Measurements from ENCODE around the gene RBMS1.
"Not testable (repeated sequence)": the region's sequence is repeated elsewhere in the genome, so short reads cannot be mapped to it uniquely, and the experiment has no call there.

The RBMS1 gene

GRCh38 chr2:160377204-160377995 is 116.2 kb downstream of the RBMS1 start:
- peaks cover 89% of the 10 kb centered on the region for H3K4me1 Mint-ChIP-seq (ENCODE audit: low read depth)
- no peaks in the 10 kb centered on the region for H3K27me3 Mint-ChIP-seq
- peaks cover 22% of the 10 kb centered on the region for H3K36me3 Mint-ChIP-seq (ENCODE audit: low read depth)
- no peak overlapping the region for H3K4me3 Mint-ChIP-seq
- H3K9me3 Mint-ChIP-seq = no peaks in the 10 kb centered on the region
- intact Hi-C loops (cut with micrococcal nuclease) = no loop called here
- H3K27ac Mint-ChIP-seq = peak overlapping the region; percentile 63

GRCh38 chr2:160376576-160376975 is 117.0 kb downstream of the RBMS1 start:
- Mint-ChIP-seq H3K4me3 (no peak overlapping the region), H3K9me3 (no peaks in the 10 kb centered on the region), H3K4me1 (ENCODE audit: low read depth) (peaks cover 90% of the 10 kb centered on the region), H3K27me3 (no peaks in the 10 kb centered on the region), H3K27ac (peak overlapping the region; percentile 63), H3K36me3 (ENCODE audit: low read depth) (peaks cover 22% of the 10 kb centered on the region)
- intact Hi-C loops (cut with micrococcal nuclease) = no loop called here

DNA sequence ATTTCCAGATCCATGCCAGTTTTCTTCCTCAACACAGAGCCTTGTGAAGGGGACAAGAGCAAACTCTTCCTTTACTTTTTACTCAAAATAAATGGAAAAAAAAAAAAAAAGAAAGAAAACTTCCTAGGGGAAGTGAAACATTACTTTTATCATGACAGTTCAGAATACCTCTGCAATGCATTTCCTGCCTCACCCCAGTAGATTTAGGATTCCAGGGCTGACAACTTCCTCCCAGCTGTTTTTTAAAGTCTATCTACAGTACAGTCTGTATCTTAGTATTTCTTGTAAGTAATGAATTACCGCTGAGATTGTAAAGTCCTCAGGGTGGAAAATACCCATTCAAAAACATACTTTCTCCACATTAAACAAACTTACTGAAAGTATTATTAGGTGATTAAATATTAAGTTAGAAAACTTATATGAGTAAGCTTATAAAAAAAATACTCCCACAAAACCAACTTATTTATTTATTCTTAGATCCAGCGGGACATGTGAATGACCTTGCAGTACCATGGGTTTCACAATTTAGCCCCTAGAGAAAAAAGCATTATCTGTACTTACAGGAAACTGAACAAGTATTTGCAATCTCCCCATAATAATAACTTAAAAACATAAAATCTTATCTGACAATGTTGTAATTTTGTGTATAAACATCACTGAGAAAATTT is 117.7 kb downstream of the RBMS1 start:
- Mint-ChIP-seq H3K27ac (peak overlapping the region; percentile 58), H3K4me3 (no peak overlapping the region), H3K36me3 (ENCODE audit: low read depth) (peaks cover 22% of the 10 kb centered on the region), H3K4me1 (ENCODE audit: low read depth) (peaks cover 88% of the 10 kb centered on the region), H3K9me3 (no peaks in the 10 kb centered on the region), H3K27me3 (no peaks in the 10 kb centered on the region)
- intact Hi-C loops (cut with micrococcal nuclease) = no loop called here

GRCh38 chr2:160375037-160375436 is 118.6 kb downstream of the RBMS1 start:
- H3K9me3 Mint-ChIP-seq = no peaks in the 10 kb centered on the region
- peaks cover 82% of the 10 kb centered on the region for H3K4me1 Mint-ChIP-seq (ENCODE audit: low read depth)
- no peaks in the 10 kb centered on the region for H3K27me3 Mint-ChIP-seq
- intact Hi-C loops (cut with micrococcal nuclease) = no loop called here
- peaks cover 26% of the 10 kb centered on the region for H3K36me3 Mint-ChIP-seq (ENCODE audit: low read depth)
- H3K4me3 Mint-ChIP-seq = no peak overlapping the region
- H3K27ac Mint-ChIP-seq = no peak overlapping the region

GRCh38 chr2:160373666-160374065 is 119.9 kb downstream of the RBMS1 start:
- H3K27me3 Mint-ChIP-seq = no peaks in the 10 kb centered on the region
- no peaks in the 10 kb centered on the region for H3K9me3 Mint-ChIP-seq
- H3K4me1 Mint-ChIP-seq (ENCODE audit: low read depth) = peaks cover 82% of the 10 kb centered on the region
- H3K27ac Mint-ChIP-seq = peak overlapping the region; percentile 25
- peaks cover 24% of the 10 kb centered on the region for H3K36me3 Mint-ChIP-seq (ENCODE audit: low read depth)
- intact Hi-C loops (cut with micrococcal nuclease) = loop anchor here (5.0 kb wide), 1 partner anchor 39 kb away; no protein-coding TSS in a partner anchor
- no peak overlapping the region for H3K4me3 Mint-ChIP-seq

GRCh38 chr2:160373263-160373662 is 120.3 kb downstream of the RBMS1 start:
- no peaks in the 10 kb centered on the region for H3K9me3 Mint-ChIP-seq
- H3K27me3 Mint-ChIP-seq = no peaks in the 10 kb centered on the region
- peaks cover 82% of the 10 kb centered on the region for H3K4me1 Mint-ChIP-seq (ENCODE audit: low read depth)
- H3K36me3 Mint-ChIP-seq (ENCODE audit: low read depth) = peaks cover 20% of the 10 kb centered on the region
- H3K27ac Mint-ChIP-seq = peak overlapping the region; percentile 25
- intact Hi-C loops (cut with micrococcal nuclease) = loop anchor here (5.0 kb wide), 1 partner anchor 39 kb away; no protein-coding TSS in a partner anchor
- no peak overlapping the region for H3K4me3 Mint-ChIP-seq

- peaks cover 81% of the 10 kb centered on the region for H3K4me1 Mint-ChIP-seq (ENCODE audit: low read depth)
- peak overlapping the region; percentile 78 for H3K27ac Mint-ChIP-seq
- intact Hi-C loops (cut with micrococcal nuclease) = loop anchor here (5.0 kb wide), 1 partner anchor 40 kb away; no protein-coding TSS in a partner anchor
- H3K4me3 Mint-ChIP-seq = no peak overlapping the region
- H3K9me3 Mint-ChIP-seq = no peaks in the 10 kb centered on the region
- peaks cover 18% of the 10 kb centered on the region for H3K36me3 Mint-ChIP-seq (ENCODE audit: low read depth)
- no peaks in the 10 kb centered on the region for H3K27me3 Mint-ChIP-seq
Observed at GRCh38 chr2:160372585-160372984, 121.0 kb downstream of the RBMS1 start.

- Mint-ChIP-seq H3K9me3 (no peaks in the 10 kb centered on the region), H3K27ac (peak overlapping the region; percentile 78), H3K4me3 (no peak overlapping the region), H3K36me3 (ENCODE audit: low read depth) (peaks cover 18% of the 10 kb centered on the region), H3K27me3 (no peaks in the 10 kb centered on the region), H3K4me1 (ENCODE audit: low read depth) (peaks cover 74% of the 10 kb centered on the region)
- intact Hi-C loops (cut with micrococcal nuclease) = loop anchor here (5.0 kb wide), 1 partner anchor 40 kb away; no protein-coding TSS in a partner anchor
Observed at GRCh38 chr2:160372010-160372356, 121.6 kb downstream of the RBMS1 start.

DNA sequence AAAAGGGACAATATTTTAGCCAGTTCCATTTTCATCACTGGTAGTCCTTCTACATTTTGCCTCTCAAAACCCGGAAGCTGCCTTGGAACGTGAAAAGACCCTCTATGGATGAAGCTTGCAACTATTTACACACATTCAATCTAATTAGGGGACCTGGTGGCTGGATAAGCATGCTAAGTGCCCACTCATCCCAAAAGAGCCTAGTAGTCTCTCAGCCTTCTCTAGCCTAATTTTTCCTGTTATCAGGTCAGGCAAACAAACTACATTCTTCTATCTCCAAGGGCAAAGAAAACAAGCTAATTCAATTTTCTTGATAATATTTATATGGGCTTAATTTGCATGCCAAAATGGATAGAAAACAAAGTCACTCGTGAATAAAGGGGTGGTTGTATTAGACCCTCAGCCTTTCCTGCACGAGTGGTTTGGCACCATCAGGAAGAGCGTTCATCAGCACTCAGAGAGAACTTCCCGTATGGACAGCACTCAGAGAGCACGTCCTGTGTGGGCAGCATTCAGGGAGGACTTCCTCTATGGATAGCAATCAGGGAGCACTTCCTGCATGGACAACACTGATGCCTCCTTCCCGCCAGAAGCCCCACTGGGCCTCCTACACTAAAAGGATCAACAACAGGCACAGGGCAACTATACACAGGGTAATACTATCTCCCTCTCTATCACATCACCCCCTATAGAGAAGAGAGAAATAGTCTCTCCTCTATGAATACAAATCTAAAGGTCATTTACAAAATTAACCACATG is 122.2 kb downstream of the RBMS1 start:
- Mint-ChIP-seq H3K4me3 (no peak overlapping the region), H3K4me1 (ENCODE audit: low read depth) (peaks cover 70% of the 10 kb centered on the region), H3K9me3 (no peaks in the 10 kb centered on the region), H3K27me3 (no peaks in the 10 kb centered on the region), H3K27ac (peak overlapping the region; percentile 78), H3K36me3 (ENCODE audit: low read depth) (peaks cover 18% of the 10 kb centered on the region)
- intact Hi-C loops (cut with micrococcal nuclease) = loop anchor here (5.0 kb wide), 1 partner anchor 41 kb away; no protein-coding TSS in a partner anchor

- H3K4me1 Mint-ChIP-seq (ENCODE audit: low read depth) = peaks cover 73% of the 10 kb centered on the region
- H3K27ac Mint-ChIP-seq = peak overlapping the region; percentile 66
- H3K36me3 Mint-ChIP-seq (ENCODE audit: low read depth) = peaks cover 33% of the 10 kb centered on the region
- no peaks in the 10 kb centered on the region for H3K9me3 Mint-ChIP-seq
- intact Hi-C loops (cut with micrococcal nuclease) = loop anchor here (5.0 kb wide), 1 partner anchor 33 kb away; no protein-coding TSS in a partner anchor
- no peak overlapping the region for H3K4me3 Mint-ChIP-seq
- no peaks in the 10 kb centered on the region for H3K27me3 Mint-ChIP-seq
Observed at GRCh38 chr2:160368988-160369930, 124.3 kb downstream of the RBMS1 start.

- no peaks in the 10 kb centered on the region for H3K27me3 Mint-ChIP-seq
- intact Hi-C loops (cut with micrococcal nuclease) = loop anchor here (5.0 kb wide), 1 partner anchor 34 kb away; no protein-coding TSS in a partner anchor
- H3K4me1 Mint-ChIP-seq (ENCODE audit: low read depth) = peaks cover 73% of the 10 kb centered on the region
- peak overlapping the region; percentile 66 for H3K27ac Mint-ChIP-seq
- H3K36me3 Mint-ChIP-seq (ENCODE audit: low read depth) = peaks cover 36% of the 10 kb centered on the region
- no peaks in the 10 kb centered on the region for H3K9me3 Mint-ChIP-seq
- H3K4me3 Mint-ChIP-seq = peak overlapping the region; percentile 4
Observed at GRCh38 chr2:160367887-160368286, 125.7 kb downstream of the RBMS1 start.

DNA sequence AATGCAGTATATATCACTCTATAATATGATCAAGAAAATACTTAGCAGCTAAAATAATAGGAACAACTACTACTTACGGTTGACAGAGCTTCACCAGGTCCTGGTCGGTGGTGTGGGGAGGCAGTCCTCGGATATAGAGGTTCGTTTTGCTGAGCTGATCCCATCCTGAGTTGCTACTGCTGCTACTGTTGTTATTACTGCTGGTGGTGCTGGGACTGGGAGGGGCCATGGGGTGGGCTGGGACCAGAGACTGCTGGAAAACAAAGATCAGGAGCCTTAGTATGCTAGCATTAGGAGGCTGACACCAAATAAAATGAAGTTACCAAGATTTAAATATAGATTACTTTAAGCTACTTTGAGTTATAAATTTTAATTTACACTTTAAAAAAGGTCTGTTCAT is 126.5 kb downstream of the RBMS1 start:
- H3K9me3 Mint-ChIP-seq, H3K27ac Mint-ChIP-seq, H3K27me3 Mint-ChIP-seq, H3K4me3 Mint-ChIP-seq: not testable (repeated sequence)
- Mint-ChIP-seq H3K36me3 (ENCODE audit: low read depth) (peaks cover 41% of the 10 kb centered on the region), H3K4me1 (ENCODE audit: low read depth) (peaks cover 67% of the 10 kb centered on the region)
- intact Hi-C loops (cut with micrococcal nuclease) = loop anchor here (5.0 kb wide), 1 partner anchor 35 kb away; no protein-coding TSS in a partner anchor

DNA sequence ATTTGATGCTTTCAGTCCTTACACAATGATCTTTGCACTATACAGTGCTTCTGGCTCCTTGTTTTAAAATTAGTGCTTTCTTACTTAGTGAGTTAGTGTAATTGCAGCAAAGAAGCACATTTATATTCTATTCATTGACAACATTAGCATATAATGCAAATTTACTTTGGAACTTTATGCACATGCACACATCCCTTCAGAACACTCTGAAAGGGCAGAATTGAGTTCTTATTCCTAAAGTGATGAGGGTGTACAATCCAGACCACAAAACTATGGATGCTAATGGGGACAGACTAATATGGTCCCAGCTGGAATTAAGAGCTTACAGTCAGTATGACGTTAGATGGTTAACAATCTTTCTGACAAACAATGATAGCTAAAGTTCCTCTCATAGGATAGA is 127.1 kb downstream of the RBMS1 start:
- H3K4me1 Mint-ChIP-seq (ENCODE audit: low read depth) = peaks cover 60% of the 10 kb centered on the region
- intact Hi-C loops (cut with micrococcal nuclease) = loop anchor here (5.0 kb wide), 1 partner anchor 36 kb away; no protein-coding TSS in a partner anchor
- no peaks in the 10 kb centered on the region for H3K27me3 Mint-ChIP-seq
- H3K36me3 Mint-ChIP-seq (ENCODE audit: low read depth) = peaks cover 43% of the 10 kb centered on the region
- H3K27ac Mint-ChIP-seq = no peak overlapping the region
- H3K4me3 Mint-ChIP-seq = no peak overlapping the region
- H3K9me3 Mint-ChIP-seq = no peaks in the 10 kb centered on the region
